ENCODE results near the gene MAMLD1. TPM values are rescaled to one million over a fixed set of nuclear protein-coding genes. Genes with fewer than 3 reads are reported as not detected.
A peak's percentile ranks its signal among the peaks of the same experiment; 100 is the strongest.

Gene MAMLD1
- total RNA-seq, 1 donor: 3.3 TPM

- Histone ChIP-seq H3K9me3 (ENCODE audit: low read depth, low read length) (no peaks in the 10 kb centered on the region), H3K27ac (ENCODE audit: low read depth, low read length) (peak overlapping the region; percentile 73), H3K79me2 (ENCODE audit: insufficient read depth, low read length) (peaks cover 10% of the 10 kb centered on the region), H3K27me3 (ENCODE audit: insufficient read depth, low read length) (no peaks in the 10 kb centered on the region), H3K36me3 (ENCODE audit: insufficient read depth, low read length) (no peaks in the 10 kb centered on the region), H2AFZ (ENCODE audit: low read length) (peak overlapping the region; percentile 88), H4K20me1 (ENCODE audit: insufficient read depth, low read length) (no peaks in the 10 kb centered on the region), H3K4me1 (ENCODE audit: insufficient read depth, low read length) (peaks cover 13% of the 10 kb centered on the region), H3K4me2 (ENCODE audit: insufficient read depth, low read length) (peak overlapping the region; percentile 89), H3K4me3 (ENCODE audit: insufficient read depth, low read length) (peak overlapping the region; percentile 78)
- TF ChIP-seq, protein P1, sequence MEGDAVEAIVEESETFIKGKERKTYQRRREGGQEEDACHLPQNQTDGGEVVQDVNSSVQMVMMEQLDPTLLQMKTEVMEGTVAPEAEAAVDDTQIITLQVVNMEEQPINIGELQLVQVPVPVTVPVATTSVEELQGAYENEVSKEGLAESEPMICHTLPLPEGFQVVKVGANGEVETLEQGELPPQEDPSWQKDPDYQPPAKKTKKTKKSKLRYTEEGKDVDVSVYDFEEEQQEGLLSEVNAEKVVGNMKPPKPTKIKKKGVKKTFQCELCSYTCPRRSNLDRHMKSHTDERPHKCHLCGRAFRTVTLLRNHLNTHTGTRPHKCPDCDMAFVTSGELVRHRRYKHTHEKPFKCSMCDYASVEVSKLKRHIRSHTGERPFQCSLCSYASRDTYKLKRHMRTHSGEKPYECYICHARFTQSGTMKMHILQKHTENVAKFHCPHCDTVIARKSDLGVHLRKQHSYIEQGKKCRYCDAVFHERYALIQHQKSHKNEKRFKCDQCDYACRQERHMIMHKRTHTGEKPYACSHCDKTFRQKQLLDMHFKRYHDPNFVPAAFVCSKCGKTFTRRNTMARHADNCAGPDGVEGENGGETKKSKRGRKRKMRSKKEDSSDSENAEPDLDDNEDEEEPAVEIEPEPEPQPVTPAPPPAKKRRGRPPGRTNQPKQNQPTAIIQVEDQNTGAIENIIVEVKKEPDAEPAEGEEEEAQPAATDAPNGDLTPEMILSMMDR (IDR thresholded peaks at IDR 0.05; ENCODE audit: extremely low read depth, low read depth, low read length): no peak
- peak; percentile 73 for DNase-seq (ENCODE audit: insufficient read length, low spot score, missing footprints)
These were observed 1.3 kb upstream of the MAMLD1 start for GRCh38 chrX:150361777-150362351.

- H3K4me1 ChIP-seq (ENCODE audit: insufficient read depth, low read length): peaks cover 13% of the 10 kb centered on the region
- peaks cover 12% of the 10 kb centered on the region for H3K79me2 ChIP-seq (ENCODE audit: insufficient read depth, low read length)
- no peaks in the 10 kb centered on the region for H3K9me3 ChIP-seq (ENCODE audit: low read depth, low read length)
- H2AFZ ChIP-seq (ENCODE audit: low read length): peak overlapping the region; percentile 65
- H4K20me1 ChIP-seq (ENCODE audit: insufficient read depth, low read length): no peaks in the 10 kb centered on the region
- peak overlapping the region; percentile 75 for H3K27ac ChIP-seq (ENCODE audit: low read depth, low read length)
- TF ChIP-seq, protein P1 (IDR thresholded peaks at IDR 0.05; ENCODE audit: extremely low read depth, low read depth, low read length): peak; percentile 8
- H3K4me2 ChIP-seq (ENCODE audit: insufficient read depth, low read length): peak overlapping the region; percentile 89
- H3K27me3 ChIP-seq (ENCODE audit: insufficient read depth, low read length): no peaks in the 10 kb centered on the region
- no peaks in the 10 kb centered on the region for H3K36me3 ChIP-seq (ENCODE audit: insufficient read depth, low read length)
- peak overlapping the region; percentile 78 for H3K4me3 ChIP-seq (ENCODE audit: insufficient read depth, low read length)
- no peak for DNase-seq (ENCODE audit: insufficient read length, low spot score, missing footprints)
These were observed 637 bp downstream of the MAMLD1 start for GRCh38 chrX:150363561-150364346.

DNA sequence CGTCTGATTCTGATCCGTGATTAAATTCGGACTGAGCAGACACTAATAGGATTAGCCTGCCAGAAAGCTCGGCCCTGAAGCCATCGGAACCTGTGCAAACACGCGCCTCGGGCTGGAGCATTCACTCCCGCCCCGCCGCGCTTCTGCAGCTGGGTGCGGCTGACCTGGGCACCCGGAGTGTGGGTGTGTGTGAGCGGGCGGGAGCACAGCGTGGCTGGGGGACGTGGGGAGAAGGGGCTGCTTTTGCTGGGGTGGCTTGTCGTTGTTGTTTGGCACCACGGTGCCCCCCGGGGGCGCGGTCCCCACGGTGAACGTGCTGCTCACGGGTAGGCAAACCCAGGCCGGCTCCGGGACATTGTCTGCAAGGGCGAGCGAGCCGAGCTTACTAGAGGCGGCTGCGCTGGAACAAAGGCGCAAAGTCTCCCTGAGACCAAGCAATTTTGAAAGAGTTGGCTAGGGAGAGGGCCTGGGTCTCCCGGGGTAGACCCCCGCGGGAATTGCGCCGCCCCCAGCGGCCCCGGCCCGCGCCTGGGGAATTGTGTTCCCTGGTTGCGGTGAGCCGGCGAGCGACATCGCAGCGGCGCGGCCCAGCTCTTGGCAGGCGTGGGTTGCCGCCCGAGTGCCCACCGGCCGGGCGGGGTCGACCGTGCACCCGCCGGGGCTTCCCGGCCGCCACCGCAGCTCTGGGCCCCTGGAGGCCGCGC, 1.4 kb downstream of the MAMLD1 start:
- Histone ChIP-seq H3K4me3 (ENCODE audit: insufficient read depth, low read length) (peak overlapping the region; percentile 78), H2AFZ (ENCODE audit: low read length) (peak overlapping the region; percentile 22), H3K36me3 (ENCODE audit: insufficient read depth, low read length) (no peaks in the 10 kb centered on the region), H4K20me1 (ENCODE audit: insufficient read depth, low read length) (no peaks in the 10 kb centered on the region), H3K79me2 (ENCODE audit: insufficient read depth, low read length) (peaks cover 18% of the 10 kb centered on the region), H3K4me2 (ENCODE audit: insufficient read depth, low read length) (peak overlapping the region; percentile 89), H3K9me3 (ENCODE audit: low read depth, low read length) (no peaks in the 10 kb centered on the region), H3K4me1 (ENCODE audit: insufficient read depth, low read length) (peaks cover 13% of the 10 kb centered on the region), H3K27ac (ENCODE audit: low read depth, low read length) (peak overlapping the region; percentile 75), H3K27me3 (ENCODE audit: insufficient read depth, low read length) (no peaks in the 10 kb centered on the region)
- TF ChIP-seq, protein P1 (IDR thresholded peaks at IDR 0.05; ENCODE audit: extremely low read depth, low read depth, low read length): no peak
- DNase-seq (ENCODE audit: insufficient read length, low spot score, missing footprints): no peak

All from osteoblast (primary cell).